ENCODE measurements around the gene TM4SF18.

- TF ChIP-seq CTCF (IDR thresholded peaks at IDR 0.05) (peak; percentile 74), POLR2AphosphoS5 (IDR thresholded peaks at IDR 0.05; ENCODE audit: low read depth, low read length) (no peak), REST (IDR thresholded peaks at IDR 0.05; ENCODE audit: insufficient read depth in 1 of 2, low read depth in 2 of 2, low read length in 1 of 2) (no peak), TCF7L2 (IDR thresholded peaks at IDR 0.05; ENCODE audit: low read depth, low read length) (no peak)
Observed at GRCh38 chr3:149352556-149352955, 19.1 kb upstream of the TM4SF18 start.
